ENCODE results near the gene ZSCAN16. TPM values are rescaled to one million over a fixed set of nuclear protein-coding genes. Genes with fewer than 3 reads are reported as not detected.
A peak's percentile ranks its signal among the peaks of the same experiment; 100 is the strongest.

ZSCAN16 gene
- total and polyA plus RNA-seq, 9 of the 15 experiments (the other 6 are each of a cell fraction or from before 2014, with no cell fraction given), result 0.08 TPM; not detected in 8

GRCh38 chr6:28136585-28137504 is 12.4 kb downstream of the ZSCAN16 start (continued):
- TF ChIP-seq HOMEZ (CRISPR knock-in tag; IDR thresholded peaks at IDR 0.05) (no peak), BRF2 (IDR thresholded peaks at IDR 0.05; ENCODE audit: borderline replicate concordance, insufficient read depth, insufficient read length) (no peak), XRCC4 (IDR thresholded peaks at IDR 0.05; ENCODE audit: extremely low read depth, insufficient read depth, insufficient read length) (no peak), MAFK (IDR thresholded peaks at IDR 0.05; ENCODE audit: low read length) (peak; percentile 59; the same call in 1 of the 2 replicates), ZSCAN32 (CRISPR knock-in tag; IDR thresholded peaks at IDR 0.05) (peak; percentile 42; the same call in 1 of the 2 replicates), GTF3C2 (IDR thresholded peaks at IDR 0.05; ENCODE audit: borderline replicate concordance, extremely low read depth, insufficient read length) (no peak), E2F1 (CRISPR knock-in tag; IDR thresholded peaks at IDR 0.05) (peak; percentile 84; the same call in 1 of the 2 replicates), L3MBTL2 (IDR thresholded peaks at IDR 0.05) (peak; percentile 89), KAT7 (CRISPR knock-in tag; IDR thresholded peaks at IDR 0.05; ENCODE audit: borderline replicate concordance) (peak; percentile 95; the same call in 1 of the 2 replicates), FOXO4 (CRISPR knock-in tag; IDR thresholded peaks at IDR 0.05) (no peak), ZNF583 (CRISPR knock-in tag; IDR thresholded peaks at IDR 0.05) (0 out of 2 replicates have a peak, but pooled peaks have one; percentile 30), NFIC (IDR thresholded peaks at IDR 0.05) (peak; percentile 98), TBL1XR1 (IDR thresholded peaks at IDR 0.05; ENCODE audit: low read length in 2 of 2) (peak; percentile 85 to 94), GATAD2A (IDR thresholded peaks at IDR 0.05) (peak; percentile 92; the same call in 1 of the 2 replicates), ZNF699 (CRISPR knock-in tag; IDR thresholded peaks at IDR 0.05; ENCODE audit: insufficient replicate concordance) (no peak), SIN3A (IDR thresholded peaks at IDR 0.05; ENCODE audit: borderline replicate concordance in 2 of 2, control insufficient read depth in 1 of 2, low read depth in 2 of 2, low read length in 2 of 2) (peak; percentile 56 to 82; a peak in 1 of 4 replicates), FUS (optimal IDR thresholded peaks at IDR 0.05; ENCODE audit: low read depth, low read length) (no peak), NFYB (IDR thresholded peaks at IDR 0.05; ENCODE audit: extremely low read depth, insufficient read length) (no peak)
